Activated CD8-positive, alpha-beta T cell treated with anti-CD3 and anti-CD28 coated beads, Interleukin-2, amount 10 ng/mL, durations not matched to agents 7 days and 5 days (primary cell): ENCODE data around the gene NCKAP5. TPM values are rescaled to one million over a fixed set of nuclear protein-coding genes. Genes with fewer than 3 reads are reported as not detected.

Experiments
- ATAC-seq: fragments of 150-1000 bp; cut with Tn5 transposase; one replicate; pipeline ENCODE4 v1.10.0; 2021; ENCODE audit warnings: moderate library complexity
- CTCF ChIA-PET: fragments of 350-600 bp; sonication (Branson Sonifier 250); formaldehyde crosslinking; loops from one replicate; lab custom pipeline; 2021; ENCODE audit warnings: antibody characterized with exemption; lab: Charles Lee
- POLR2A ChIA-PET: fragments of 350-600 bp; sonication (Branson Sonifier 250); formaldehyde crosslinking; loops from one replicate; lab custom pipeline; 2021; ENCODE audit warnings: antibody characterized with exemption; lab: Charles Lee
- DNase-seq: peaks from one replicate; pipeline ENCODE4 v3.0.0-alpha.2; 2020
- H3K27ac Mint-ChIP-seq: one replicate; pipeline ENCODE4 v1.8.0; 2021; ENCODE audit warnings: mild to moderate bottlenecking, mixed read lengths
- H3K27me3 Mint-ChIP-seq: one replicate; pipeline ENCODE4 v1.8.0; 2021; ENCODE audit warnings: low read depth, mixed read lengths
- H3K36me3 Mint-ChIP-seq: one replicate; pipeline ENCODE4 v1.8.0; 2021; ENCODE audit warnings: low read depth, mixed read lengths
- H3K4me1 Mint-ChIP-seq: one replicate; pipeline ENCODE4 v1.8.0; 2021; ENCODE audit warnings: low read depth, mixed read lengths
- H3K4me3 Mint-ChIP-seq: one replicate; pipeline ENCODE4 v1.8.0; 2021; ENCODE audit warnings: mild to moderate bottlenecking, mixed read lengths
- H3K9me3 Mint-ChIP-seq: one replicate; pipeline ENCODE4 v1.8.0; 2022; ENCODE audit warnings: mixed read lengths; ENCODE audit not compliant: insufficient read depth
- total RNA-seq, 2 experiments: library from RNA; stranded (reverse); gene quantifications; one replicate each; pipeline ENCODE4 v1.2.3, GENCODE V29; 2021

NCKAP5 gene
- total RNA-seq, 2 experiments from 2014 or later: not detected

GRCh38 chr2:132669908-132670495 lies 898.3 kb downstream of the NCKAP5 start, which contains the start of gene LYPD1:
Gene LYPD1, minus strand, starts transcription at chr2:132670205. Its CDS starts 273 bp downstream, at chr2:132669932.
- Mint-ChIP-seq H3K36me3 (peaks cover 4% of the 10 kb centered on the region), H3K27me3 (peaks cover 28% of the 10 kb centered on the region), H3K9me3 (no peaks in the 10 kb centered on the region), H3K4me1 (no peaks in the 10 kb centered on the region), H3K4me3 (no peak within 1 kb of the TSS), H3K27ac (no peak within 1 kb of the TSS)
- DNase-seq (no peak), ATAC-seq (no peak)
- ChIA-PET POLR2A (no interaction called here), CTCF (no interaction called here)

- DNase-seq (no peak), ATAC-seq (no peak)
- ChIA-PET POLR2A (no interaction called here), CTCF (no interaction called here)
- H3K27ac Mint-ChIP-seq: no peak overlapping the region
- no peaks in the 10 kb centered on the region for H3K4me1 Mint-ChIP-seq
- peaks cover 4% of the 10 kb centered on the region for H3K36me3 Mint-ChIP-seq
- no peak overlapping the region for H3K4me3 Mint-ChIP-seq
- H3K27me3 Mint-ChIP-seq: peaks cover 28% of the 10 kb centered on the region
- no peaks in the 10 kb centered on the region for H3K9me3 Mint-ChIP-seq
Observed at GRCh38 chr2:132668987-132669907, 899.0 kb downstream of the NCKAP5 start.

- ChIA-PET POLR2A (no interaction called here), CTCF (no interaction called here)
- no peaks in the 10 kb centered on the region for H3K9me3 Mint-ChIP-seq
- H3K27me3 Mint-ChIP-seq: peaks cover 28% of the 10 kb centered on the region
- no peak overlapping the region for H3K27ac Mint-ChIP-seq
- no peak overlapping the region for H3K4me3 Mint-ChIP-seq
- DNase-seq: no peak
- no peaks in the 10 kb centered on the region for H3K4me1 Mint-ChIP-seq
- H3K36me3 Mint-ChIP-seq: peaks cover 4% of the 10 kb centered on the region
- no peak for ATAC-seq
Observed at GRCh38 chr2:132668189-132668823, 900.0 kb downstream of the NCKAP5 start.

- Mint-ChIP-seq H3K9me3 (no peaks in the 10 kb centered on the region), H3K27ac (no peak overlapping the region), H3K36me3 (peaks cover 4% of the 10 kb centered on the region), H3K27me3 (peaks cover 28% of the 10 kb centered on the region), H3K4me1 (no peaks in the 10 kb centered on the region), H3K4me3 (no peak overlapping the region)
- ATAC-seq (no peak), DNase-seq (no peak)
- CTCF ChIA-PET: no interaction called here
- POLR2A ChIA-PET: no interaction called here
Observed at GRCh38 chr2:132667706-132668105, 900.6 kb downstream of the NCKAP5 start.

GRCh38 chr2:132665401-132666140 lies 902.7 kb downstream of the NCKAP5 start:
- H3K4me1 Mint-ChIP-seq: no peaks in the 10 kb centered on the region
- no peak overlapping the region for H3K4me3 Mint-ChIP-seq
- peaks cover 17% of the 10 kb centered on the region for H3K27me3 Mint-ChIP-seq
- H3K27ac Mint-ChIP-seq: no peak overlapping the region
- ChIA-PET POLR2A (no interaction called here), CTCF (no interaction called here)
- no peaks in the 10 kb centered on the region for H3K36me3 Mint-ChIP-seq
- H3K9me3 Mint-ChIP-seq: no peaks in the 10 kb centered on the region
- DNase-seq: no peak
- no peak for ATAC-seq

- H3K9me3 Mint-ChIP-seq: no peaks in the 10 kb centered on the region
- DNase-seq: no peak
Observed at GRCh38 chr2:132664096-132664495, 904.2 kb downstream of the NCKAP5 start.

GRCh38 chr2:132662732-132663131 lies 905.5 kb downstream of the NCKAP5 start:
- no peak overlapping the region for H3K4me3 Mint-ChIP-seq
- ChIA-PET POLR2A (no interaction called here), CTCF (no interaction called here)
- H3K27ac Mint-ChIP-seq: no peak overlapping the region
- H3K4me1 Mint-ChIP-seq: no peaks in the 10 kb centered on the region
- no peaks in the 10 kb centered on the region for H3K9me3 Mint-ChIP-seq
- no peaks in the 10 kb centered on the region for H3K36me3 Mint-ChIP-seq
- DNase-seq (no peak), ATAC-seq (no peak)
- peaks cover 5% of the 10 kb centered on the region for H3K27me3 Mint-ChIP-seq

More at GRCh38 chr2:132664096-132664495, 904.2 kb downstream of the NCKAP5 start:
- ATAC-seq: no peak
- Mint-ChIP-seq H3K4me3 (no peak overlapping the region), H3K4me1 (no peaks in the 10 kb centered on the region), H3K27ac (no peak overlapping the region), H3K36me3 (no peaks in the 10 kb centered on the region), H3K27me3 (peaks cover 13% of the 10 kb centered on the region)
- ChIA-PET CTCF (no interaction called here), POLR2A (no interaction called here)

- Mint-ChIP-seq H3K36me3 (no peaks in the 10 kb centered on the region), H3K4me1 (no peaks in the 10 kb centered on the region), H3K27me3 (no peaks in the 10 kb centered on the region), H3K4me3 (no peak overlapping the region), H3K9me3 (no peaks in the 10 kb centered on the region), H3K27ac (no peak overlapping the region)
- ATAC-seq: no peak
- no peak for DNase-seq
- ChIA-PET POLR2A (no interaction called here), CTCF (no interaction called here)
Observed at GRCh38 chr2:132659331-132659730, 908.9 kb downstream of the NCKAP5 start.

- ChIA-PET POLR2A (no interaction called here), CTCF (no interaction called here)
- no peaks in the 10 kb centered on the region for H3K4me1 Mint-ChIP-seq
- no peaks in the 10 kb centered on the region for H3K9me3 Mint-ChIP-seq
- H3K27me3 Mint-ChIP-seq: no peaks in the 10 kb centered on the region
- H3K4me3 Mint-ChIP-seq: no peak overlapping the region
- no peak for ATAC-seq
- H3K27ac Mint-ChIP-seq: no peak overlapping the region
- H3K36me3 Mint-ChIP-seq: no peaks in the 10 kb centered on the region
- no peak for DNase-seq
Observed at GRCh38 chr2:132656266-132656975, 911.8 kb downstream of the NCKAP5 start.

- H3K4me1 Mint-ChIP-seq: no peaks in the 10 kb centered on the region
- H3K4me3 Mint-ChIP-seq: no peak overlapping the region
- no peaks in the 10 kb centered on the region for H3K36me3 Mint-ChIP-seq
- no peak overlapping the region for H3K27ac Mint-ChIP-seq
- ATAC-seq (no peak), DNase-seq (no peak)
- CTCF ChIA-PET: no interaction called here
- POLR2A ChIA-PET: no interaction called here
- no peaks in the 10 kb centered on the region for H3K27me3 Mint-ChIP-seq
- H3K9me3 Mint-ChIP-seq: no peaks in the 10 kb centered on the region
Observed at GRCh38 chr2:132654968-132655367, 913.3 kb downstream of the NCKAP5 start.

- H3K4me1 Mint-ChIP-seq: no peaks in the 10 kb centered on the region
- DNase-seq: no peak
- ATAC-seq: no peak
- no peak overlapping the region for H3K27ac Mint-ChIP-seq
- POLR2A ChIA-PET: no interaction called here
- H3K36me3 Mint-ChIP-seq: no peaks in the 10 kb centered on the region
- no peaks in the 10 kb centered on the region for H3K27me3 Mint-ChIP-seq
- CTCF ChIA-PET: no interaction called here
- H3K4me3 Mint-ChIP-seq: no peak overlapping the region
- H3K9me3 Mint-ChIP-seq: no peaks in the 10 kb centered on the region
Observed at GRCh38 chr2:132654335-132654734, 913.9 kb downstream of the NCKAP5 start.
